ENCODE measurements around the gene GAL3ST2. TPM values are rescaled to one million over a fixed set of nuclear protein-coding genes. Genes with fewer than 3 reads are reported as not detected.

GAL3ST2 gene
- total RNA-seq, 1 experiment from 2014 or later: not detected

DNA sequence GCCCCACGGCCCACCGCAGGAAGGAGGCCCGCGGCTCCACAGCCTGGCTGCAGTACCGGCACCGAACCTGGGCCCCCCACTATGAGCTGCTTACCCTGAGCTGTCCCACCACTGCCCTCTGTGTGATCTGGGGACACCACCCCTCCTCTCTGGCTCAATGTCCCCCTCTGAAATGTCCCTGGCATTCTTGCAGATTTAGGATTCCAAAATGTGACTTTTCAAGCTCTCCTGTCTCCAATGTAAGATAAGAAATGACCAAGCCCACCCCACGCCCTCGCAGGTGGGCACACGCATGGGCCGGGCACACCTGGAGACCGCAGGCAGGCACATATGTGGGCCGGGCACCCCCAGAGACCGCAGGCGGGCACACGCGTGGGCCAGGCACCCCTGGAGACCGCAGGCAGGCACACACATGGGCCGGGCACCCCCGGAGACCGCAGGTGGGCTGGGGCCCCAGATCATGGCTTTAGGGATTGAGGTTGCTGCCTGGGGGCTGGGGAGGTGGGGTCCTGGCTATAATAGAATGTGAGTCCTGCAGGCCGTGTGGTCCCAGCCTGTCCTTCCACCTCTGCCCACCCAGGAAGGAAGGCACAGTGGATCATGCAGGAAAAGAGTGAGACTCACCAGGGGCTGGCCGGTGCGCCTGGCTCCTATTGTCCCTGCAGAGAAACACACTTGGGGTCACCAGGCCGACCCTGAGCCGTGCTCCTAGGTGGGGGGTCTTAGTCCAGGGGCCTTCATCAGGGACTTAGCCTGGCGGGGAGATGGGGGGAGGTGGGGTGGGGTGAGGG lies 74.9 kb downstream of the GAL3ST2 start:
- Histone ChIP-seq H2AFZ (ENCODE audit: low read length) (no peak overlapping the region), H3K27ac (ENCODE audit: low read length) (no peak overlapping the region), H3K79me2 (ENCODE audit: low read length) (no peaks in the 10 kb centered on the region), H3K9me2 (replicated peaks; ENCODE audit: low read length) (no peaks in the 10 kb centered on the region), H3K4me2 (ENCODE audit: low read length) (no peak overlapping the region), H3K9me3 (ENCODE audit: low read length) (no peaks in the 10 kb centered on the region), H4K20me1 (ENCODE audit: low read length) (no peaks in the 10 kb centered on the region), H3K9ac (ENCODE audit: low read length) (no peak overlapping the region), H3F3A (ENCODE audit: low read length, unreplicated experiment) (no peaks in the 10 kb centered on the region), H3K4me3 (ENCODE audit: low read length) (no peak overlapping the region), H3K4me1 (ENCODE audit: insufficient read depth, low read length) (no peaks in the 10 kb centered on the region; the same call in 1 of the 2 replicates), H3K36me3 (ENCODE audit: low read depth, low read length) (no peaks in the 10 kb centered on the region), H3K27me3 (ENCODE audit: low read length) (no peaks in the 10 kb centered on the region)
- BruUV-seq (replicated peaks): no TSS peak
- intact Hi-C loops (cut with micrococcal nuclease): no loop called here
- TF ChIP-seq EZH2 (IDR thresholded peaks at IDR 0.05; ENCODE audit: low read length, unreplicated experiment) (no peak), EZH2phosphoT487 (IDR thresholded peaks at IDR 0.05; ENCODE audit: borderline replicate concordance, low read length) (no peak)
- ATAC-seq (no peak), DNase-seq (no peak)
- ChIA-PET CTCF (no interaction called here), POLR2A (ENCODE audit: unreplicated experiment) (no interaction called here)

GRCh38 chr2:241852116-241852980 lies 75.7 kb downstream of the GAL3ST2 start:
- no peak for ATAC-seq

More at GRCh38 chr2:241852116-241852980, 75.7 kb downstream of the GAL3ST2 start:
- Histone ChIP-seq H3K9me3 (ENCODE audit: low read length) (no peaks in the 10 kb centered on the region), H3K27me3 (ENCODE audit: low read length) (no peaks in the 10 kb centered on the region), H3K27ac (ENCODE audit: low read length) (no peak overlapping the region), H4K20me1 (ENCODE audit: low read length) (no peaks in the 10 kb centered on the region), H3K4me3 (ENCODE audit: low read length) (no peak overlapping the region), H3K79me2 (ENCODE audit: low read length) (no peaks in the 10 kb centered on the region), H3K36me3 (ENCODE audit: low read depth, low read length) (no peaks in the 10 kb centered on the region), H3F3A (ENCODE audit: low read length, unreplicated experiment) (no peaks in the 10 kb centered on the region), H3K9ac (ENCODE audit: low read length) (no peak overlapping the region), H3K9me2 (replicated peaks; ENCODE audit: low read length) (no peaks in the 10 kb centered on the region), H3K4me1 (ENCODE audit: insufficient read depth, low read length) (no peaks in the 10 kb centered on the region; the same call in 1 of the 2 replicates), H2AFZ (ENCODE audit: low read length) (no peak overlapping the region), H3K4me2 (ENCODE audit: low read length) (no peak overlapping the region)
- TF ChIP-seq EZH2 (IDR thresholded peaks at IDR 0.05; ENCODE audit: low read length, unreplicated experiment) (no peak), EZH2phosphoT487 (IDR thresholded peaks at IDR 0.05; ENCODE audit: borderline replicate concordance, low read length) (no peak), CTCF (conservative IDR thresholded peaks at IDR 0.05; ENCODE audit: low read depth, low read length) (no peak)
- intact Hi-C loops (cut with micrococcal nuclease): no loop called here
- no TSS peak for BruUV-seq (replicated peaks)
- DNase-seq: no peak
- ChIA-PET CTCF (no interaction called here), POLR2A (ENCODE audit: unreplicated experiment) (no interaction called here)

Data from PC-3 (cell line).